Measurements from ENCODE around the gene PYGB.
A peak's percentile ranks its signal among the peaks of the same experiment; 100 is the strongest.

Gene PYGB

DNA sequence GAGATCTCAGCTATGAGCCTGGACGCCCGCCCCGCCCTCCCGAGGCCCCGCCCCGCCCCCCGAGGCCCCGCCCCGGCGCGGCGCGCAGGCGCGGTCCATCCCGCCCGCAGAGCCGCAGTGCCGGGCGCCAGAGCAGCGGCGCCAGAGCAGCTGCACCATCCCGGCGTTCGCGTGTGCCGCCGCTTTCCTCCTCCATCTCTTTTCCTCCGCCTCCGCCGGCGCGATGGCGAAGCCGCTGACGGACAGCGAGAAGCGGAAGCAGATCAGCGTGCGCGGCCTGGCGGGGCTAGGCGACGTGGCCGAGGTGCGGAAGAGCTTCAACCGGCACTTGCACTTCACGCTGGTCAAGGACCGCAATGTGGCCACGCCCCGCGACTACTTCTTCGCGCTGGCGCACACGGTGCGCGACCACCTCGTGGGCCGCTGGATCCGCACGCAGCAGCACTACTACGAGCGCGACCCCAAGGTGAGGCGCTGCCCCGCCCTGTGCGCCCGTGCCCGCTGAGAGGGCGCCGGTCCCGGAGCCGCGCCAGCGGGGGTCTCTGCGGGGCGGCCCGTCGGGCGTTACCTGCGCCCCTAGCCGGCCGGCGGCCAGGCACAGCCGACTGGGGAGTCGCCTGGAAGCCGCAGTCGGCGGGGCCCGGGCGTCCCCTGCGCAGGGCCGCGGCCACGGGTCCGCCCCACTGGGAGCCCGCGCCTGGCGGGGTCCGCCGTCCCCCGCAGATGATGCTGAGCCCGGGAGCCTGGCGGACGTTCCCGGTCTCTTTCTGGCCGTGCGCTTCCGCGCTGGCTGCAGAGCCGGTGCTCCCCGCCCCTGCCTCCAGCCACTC lies at the start of gene PYGB:
Gene PYGB (plus strand): TSS at position 130 of the 830 bp plus-strand sequence. CDS start 94 bp downstream, at position 224.
- peak; percentile 88 for DNase-seq
- in situ Hi-C loops (cut with MboI; ENCODE audit: low pct_unique_long_range_greater_than_20kb, low sequenced_read_pairs): no loop called here

DNA sequence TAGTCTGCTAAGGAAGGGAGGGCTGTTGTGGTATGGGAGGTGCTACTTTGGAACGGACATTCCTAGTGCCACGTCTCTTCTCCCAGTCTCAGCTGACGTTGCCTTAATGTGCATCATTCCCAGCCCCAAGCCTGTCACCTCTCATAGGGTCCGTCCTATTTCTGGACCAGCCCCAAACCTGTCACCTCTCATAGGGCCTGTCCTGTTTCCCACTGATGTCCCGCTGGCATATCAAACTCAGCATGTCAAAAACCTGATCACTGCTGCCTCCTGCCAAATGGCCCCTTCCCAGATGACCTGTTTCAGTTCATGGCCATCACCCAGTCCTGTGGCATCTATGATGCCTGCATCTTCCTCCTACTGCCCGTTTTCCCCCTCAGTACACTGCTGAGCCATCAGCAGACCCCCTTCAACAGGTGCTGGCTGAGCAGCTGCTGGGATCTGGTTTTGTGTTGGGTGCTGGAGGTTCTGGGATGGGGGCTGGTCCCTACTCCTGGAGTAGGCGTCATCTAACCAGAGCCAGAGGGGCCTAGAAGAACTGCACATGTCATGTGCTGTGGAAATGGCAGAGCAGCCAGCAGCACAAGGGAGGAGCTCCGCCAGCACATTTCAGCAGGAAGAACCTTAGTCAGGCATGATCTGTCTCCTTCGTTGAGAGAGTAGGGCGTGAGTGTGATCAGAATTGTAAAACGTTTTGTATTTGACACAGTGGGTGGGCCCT lies 49.1 kb upstream of the PYGB start:
- in situ Hi-C loops (cut with MboI; ENCODE audit: low pct_unique_long_range_greater_than_20kb, low sequenced_read_pairs): loop anchor here (25.0 kb wide), 1 partner anchor 212 kb away; the partner anchor contains the start of gene APMAP
- DNase-seq: no peak

GRCh38 chr20:25199473-25200260 lies 48.2 kb upstream of the PYGB start:
- DNase-seq: no peak
- in situ Hi-C loops (cut with MboI; ENCODE audit: low pct_unique_long_range_greater_than_20kb, low sequenced_read_pairs): loop anchor here (25.0 kb wide), 1 partner anchor 212 kb away; the partner anchor contains the start of gene APMAP

- in situ Hi-C loops (cut with MboI; ENCODE audit: low pct_unique_long_range_greater_than_20kb, low sequenced_read_pairs): no loop called here
- DNase-seq: no peak
Observed at GRCh38 chr20:25203089-25203488, 44.8 kb upstream of the PYGB start.

- in situ Hi-C loops (cut with MboI; ENCODE audit: low pct_unique_long_range_greater_than_20kb, low sequenced_read_pairs): no loop called here
- DNase-seq: peak; percentile 43
Observed at GRCh38 chr20:25203871-25204320, 44.0 kb upstream of the PYGB start.

DNA sequence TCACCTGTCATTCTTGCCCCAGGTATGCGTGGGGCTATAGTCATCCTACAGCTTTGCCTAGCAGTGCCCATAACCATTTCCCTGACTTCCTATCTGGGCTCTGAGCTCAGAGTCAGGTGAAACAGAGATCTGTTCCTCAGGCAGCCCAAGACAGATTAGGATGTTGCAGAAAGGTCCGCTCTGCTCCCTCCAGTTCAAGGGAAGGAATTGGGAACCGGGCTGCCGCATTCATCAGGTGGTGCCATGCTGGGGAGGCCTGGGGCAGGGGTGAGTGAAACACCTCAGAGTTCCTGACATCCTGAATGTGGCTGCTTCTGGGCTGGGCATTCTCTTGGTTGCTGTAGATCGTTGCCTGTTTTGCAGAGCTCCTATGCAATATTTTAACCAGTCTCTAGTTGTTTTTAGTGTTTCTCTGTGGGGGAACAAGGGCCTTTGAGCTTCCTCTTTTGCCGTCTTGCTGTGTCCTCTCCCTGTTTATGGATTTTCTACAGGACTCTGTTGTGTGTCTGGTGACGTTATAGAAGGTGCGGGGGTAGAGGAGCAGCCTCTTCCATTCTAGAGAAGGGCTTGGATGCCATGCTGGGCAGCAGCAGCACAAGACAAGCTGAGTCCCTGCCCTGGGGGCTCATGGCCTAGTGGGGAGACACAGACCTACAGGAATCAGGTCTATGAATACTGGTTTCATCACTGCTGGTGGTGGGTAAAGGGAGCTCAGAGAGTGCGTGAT lies 43.2 kb upstream of the PYGB start:
- in situ Hi-C loops (cut with MboI; ENCODE audit: low pct_unique_long_range_greater_than_20kb, low sequenced_read_pairs): no loop called here
- DNase-seq: peak; percentile 73

DNA sequence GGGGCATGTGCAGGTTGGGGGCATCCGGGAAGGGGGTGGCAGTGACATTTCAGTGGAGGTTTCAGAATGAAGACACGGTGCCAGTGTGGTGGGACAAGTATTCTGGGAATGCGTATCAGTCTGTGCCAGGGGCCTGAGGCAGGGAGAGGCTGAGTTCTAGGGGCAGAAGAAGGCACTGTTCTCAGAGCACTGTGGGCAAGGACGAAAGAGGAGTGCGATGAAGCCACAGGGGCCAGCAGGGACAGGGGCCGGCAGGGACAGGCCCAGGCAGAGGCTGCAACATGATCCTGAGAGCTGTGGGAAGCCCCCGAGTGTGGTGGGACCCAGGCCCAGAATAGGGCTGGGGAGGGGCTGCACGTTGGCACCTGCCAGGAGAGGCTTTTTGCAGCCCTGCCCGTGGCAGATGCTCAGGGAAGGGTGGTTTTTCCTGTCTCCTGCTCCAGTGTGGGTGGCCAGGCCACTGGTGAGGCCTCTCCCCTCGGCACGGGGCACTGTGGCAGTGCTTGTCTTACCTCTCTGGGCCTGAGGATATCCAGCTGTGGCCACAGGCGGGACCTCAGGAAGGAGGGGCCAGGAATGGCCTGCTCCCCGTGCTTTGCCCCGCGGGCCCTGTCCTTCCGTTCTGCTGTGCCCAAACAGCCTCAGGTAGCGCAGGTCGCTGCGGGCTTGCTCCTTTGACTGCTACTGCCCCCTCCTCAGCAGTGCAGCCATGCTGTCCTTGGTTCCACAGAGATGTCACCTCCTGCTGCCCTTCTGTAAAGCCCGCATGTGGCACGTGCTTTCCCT lies 42.4 kb upstream of the PYGB start:
- in situ Hi-C loops (cut with MboI; ENCODE audit: low pct_unique_long_range_greater_than_20kb, low sequenced_read_pairs): no loop called here

GRCh38 chr20:25206063-25206403 lies 41.9 kb upstream of the PYGB start:
- DNase-seq: no peak
- in situ Hi-C loops (cut with MboI; ENCODE audit: low pct_unique_long_range_greater_than_20kb, low sequenced_read_pairs): no loop called here

More for the DNA sequence above, 42.4 kb upstream of the PYGB start:
- no peak for DNase-seq

- in situ Hi-C loops (cut with MboI; ENCODE audit: low pct_unique_long_range_greater_than_20kb, low sequenced_read_pairs): no loop called here
Observed at GRCh38 chr20:25206548-25206947, 41.3 kb upstream of the PYGB start.

GRCh38 chr20:25207149-25207959 lies 40.5 kb upstream of the PYGB start:
- no peak for DNase-seq
- in situ Hi-C loops (cut with MboI; ENCODE audit: low pct_unique_long_range_greater_than_20kb, low sequenced_read_pairs): no loop called here

More at GRCh38 chr20:25206548-25206947, 41.3 kb upstream of the PYGB start:
- no peak for DNase-seq

GRCh38 chr20:25207960-25208534 lies 39.8 kb upstream of the PYGB start:
- in situ Hi-C loops (cut with MboI; ENCODE audit: low pct_unique_long_range_greater_than_20kb, low sequenced_read_pairs): no loop called here
- DNase-seq: no peak

GRCh38 chr20:25209400-25209799 lies 38.5 kb upstream of the PYGB start:
- no peak for DNase-seq
- in situ Hi-C loops (cut with MboI; ENCODE audit: low pct_unique_long_range_greater_than_20kb, low sequenced_read_pairs): no loop called here

DNA sequence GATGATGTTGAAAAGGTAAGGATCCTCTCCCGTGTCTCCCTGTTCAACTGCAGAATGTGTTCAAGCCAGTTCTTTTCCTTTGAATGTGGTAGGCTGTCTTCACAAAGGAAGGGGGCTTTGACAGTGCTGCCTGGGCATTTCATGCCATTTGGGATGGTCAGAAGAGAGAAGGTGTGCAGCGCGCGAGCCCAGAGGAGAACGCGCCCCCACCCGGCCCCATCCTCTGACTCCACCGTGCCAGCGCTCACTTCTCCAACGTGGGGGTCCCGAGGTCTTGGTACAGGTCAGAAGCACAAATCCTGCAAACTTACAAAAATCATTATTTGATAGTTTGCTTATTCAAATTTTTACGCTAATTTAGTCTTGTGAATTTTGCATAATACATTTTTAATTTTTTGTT lies 38.0 kb upstream of the PYGB start:
- in situ Hi-C loops (cut with MboI; ENCODE audit: low pct_unique_long_range_greater_than_20kb, low sequenced_read_pairs): no loop called here
- no peak for DNase-seq

GRCh38 chr20:25211273-25211672 lies 36.6 kb upstream of the PYGB start:
- no peak for DNase-seq
- in situ Hi-C loops (cut with MboI; ENCODE audit: low pct_unique_long_range_greater_than_20kb, low sequenced_read_pairs): no loop called here

GRCh38 chr20:25212242-25212641 lies 35.6 kb upstream of the PYGB start:
- in situ Hi-C loops (cut with MboI; ENCODE audit: low pct_unique_long_range_greater_than_20kb, low sequenced_read_pairs): no loop called here
- no peak for DNase-seq

GRCh38 chr20:25213566-25214425 lies 34.1 kb upstream of the PYGB start:
- in situ Hi-C loops (cut with MboI; ENCODE audit: low pct_unique_long_range_greater_than_20kb, low sequenced_read_pairs): no loop called here
- DNase-seq: no peak
